ENCODE results near the gene SPA17.

- TF ChIP-seq CHD2 (IDR thresholded peaks at IDR 0.05; ENCODE audit: low read length) (no peak), EP300 (IDR thresholded peaks at IDR 0.05; ENCODE audit: borderline replicate concordance in 1 of 2, low read depth in 2 of 2, low read length in 2 of 2) (no peak)
Measured at GRCh38 chr11:124682443-124682842, 8.7 kb downstream of the SPA17 start.

Measured in H1 (cell line).